Measurements from ENCODE around the gene WDR49.

Gene WDR49

DNA sequence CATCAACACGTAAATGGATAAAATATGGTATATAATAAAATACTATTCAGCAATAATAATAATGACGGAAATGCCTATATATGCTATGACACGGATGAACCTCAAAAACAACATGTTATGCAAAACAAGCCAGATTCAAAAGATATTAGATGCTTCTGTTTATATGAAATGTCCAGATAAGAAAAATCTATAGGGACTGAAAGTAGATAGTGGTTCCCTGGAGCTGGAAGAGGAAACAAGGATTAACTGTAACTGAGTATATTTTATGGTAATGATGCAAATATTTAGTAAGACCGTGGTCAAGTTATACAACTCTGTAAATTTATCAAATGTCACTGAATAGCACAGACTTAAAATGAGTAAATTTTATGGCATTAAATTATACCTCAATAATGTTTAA lies 25.8 kb upstream of the WDR49 start:
- Histone ChIP-seq H3K36me3 (ENCODE audit: low read length) (peaks cover 68% of the 10 kb centered on the region), H3K9me2 (replicated peaks; ENCODE audit: insufficient read depth, low read length) (no peaks in the 10 kb centered on the region), H3F3A (ENCODE audit: insufficient read depth) (no peaks in the 10 kb centered on the region), H3K27me3 (ENCODE audit: low read length) (no peaks in the 10 kb centered on the region), H3K4me3 (ENCODE audit: insufficient read depth, low read length, poor library complexity, severe bottlenecking) (no peak overlapping the region), H3K9ac (ENCODE audit: low read length) (no peak overlapping the region), H3K9me3 (ENCODE audit: insufficient read depth, low read length) (no peaks in the 10 kb centered on the region), H3K79me2 (ENCODE audit: insufficient read depth, low read length) (no peaks in the 10 kb centered on the region), H4K20me1 (ENCODE audit: low read depth, low read length) (no peaks in the 10 kb centered on the region), H3K4me2 (ENCODE audit: low read depth, low read length, poor library complexity, severe bottlenecking) (no peak overlapping the region), H2AFZ (ENCODE audit: low read depth, low read length, severe bottlenecking) (no peak overlapping the region), H3K27ac (ENCODE audit: low read depth, low read length) (no peak overlapping the region)
- TF ChIP-seq, protein P1, sequence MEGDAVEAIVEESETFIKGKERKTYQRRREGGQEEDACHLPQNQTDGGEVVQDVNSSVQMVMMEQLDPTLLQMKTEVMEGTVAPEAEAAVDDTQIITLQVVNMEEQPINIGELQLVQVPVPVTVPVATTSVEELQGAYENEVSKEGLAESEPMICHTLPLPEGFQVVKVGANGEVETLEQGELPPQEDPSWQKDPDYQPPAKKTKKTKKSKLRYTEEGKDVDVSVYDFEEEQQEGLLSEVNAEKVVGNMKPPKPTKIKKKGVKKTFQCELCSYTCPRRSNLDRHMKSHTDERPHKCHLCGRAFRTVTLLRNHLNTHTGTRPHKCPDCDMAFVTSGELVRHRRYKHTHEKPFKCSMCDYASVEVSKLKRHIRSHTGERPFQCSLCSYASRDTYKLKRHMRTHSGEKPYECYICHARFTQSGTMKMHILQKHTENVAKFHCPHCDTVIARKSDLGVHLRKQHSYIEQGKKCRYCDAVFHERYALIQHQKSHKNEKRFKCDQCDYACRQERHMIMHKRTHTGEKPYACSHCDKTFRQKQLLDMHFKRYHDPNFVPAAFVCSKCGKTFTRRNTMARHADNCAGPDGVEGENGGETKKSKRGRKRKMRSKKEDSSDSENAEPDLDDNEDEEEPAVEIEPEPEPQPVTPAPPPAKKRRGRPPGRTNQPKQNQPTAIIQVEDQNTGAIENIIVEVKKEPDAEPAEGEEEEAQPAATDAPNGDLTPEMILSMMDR (IDR thresholded peaks at IDR 0.05; ENCODE audit: insufficient read depth, low read length, poor library complexity, severe bottlenecking) = no peak
- TF ChIP-seq EZH2phosphoT487 (conservative IDR thresholded peaks at IDR 0.05; ENCODE audit: low read length) = no peak

GRCh38 chr3:167675848-167676247 lies 22.1 kb upstream of the WDR49 start:
- H3K27ac ChIP-seq (ENCODE audit: low read depth, low read length) = no peak overlapping the region
- no peak overlapping the region for H3K9ac ChIP-seq (ENCODE audit: low read length)
- no peaks in the 10 kb centered on the region for H3K27me3 ChIP-seq (ENCODE audit: low read length)
- H3K4me3 ChIP-seq (ENCODE audit: insufficient read depth, low read length, poor library complexity, severe bottlenecking) = no peak overlapping the region
- H2AFZ ChIP-seq (ENCODE audit: low read depth, low read length, severe bottlenecking) = no peak overlapping the region
- no peak overlapping the region for H3K4me2 ChIP-seq (ENCODE audit: low read depth, low read length, poor library complexity, severe bottlenecking)
- H3F3A ChIP-seq (ENCODE audit: insufficient read depth) = no peaks in the 10 kb centered on the region
- no peaks in the 10 kb centered on the region for H3K79me2 ChIP-seq (ENCODE audit: insufficient read depth, low read length)
- TF ChIP-seq, protein P1 (IDR thresholded peaks at IDR 0.05; ENCODE audit: insufficient read depth, low read length, poor library complexity, severe bottlenecking) = no peak
- TF ChIP-seq EZH2phosphoT487 (conservative IDR thresholded peaks at IDR 0.05; ENCODE audit: low read length) = no peak
- no peaks in the 10 kb centered on the region for H3K9me3 ChIP-seq (ENCODE audit: insufficient read depth, low read length)
- H4K20me1 ChIP-seq (ENCODE audit: low read depth, low read length) = no peaks in the 10 kb centered on the region
- H3K9me2 ChIP-seq (replicated peaks; ENCODE audit: insufficient read depth, low read length) = no peaks in the 10 kb centered on the region
- H3K36me3 ChIP-seq (ENCODE audit: low read length) = peaks cover 43% of the 10 kb centered on the region

DNA sequence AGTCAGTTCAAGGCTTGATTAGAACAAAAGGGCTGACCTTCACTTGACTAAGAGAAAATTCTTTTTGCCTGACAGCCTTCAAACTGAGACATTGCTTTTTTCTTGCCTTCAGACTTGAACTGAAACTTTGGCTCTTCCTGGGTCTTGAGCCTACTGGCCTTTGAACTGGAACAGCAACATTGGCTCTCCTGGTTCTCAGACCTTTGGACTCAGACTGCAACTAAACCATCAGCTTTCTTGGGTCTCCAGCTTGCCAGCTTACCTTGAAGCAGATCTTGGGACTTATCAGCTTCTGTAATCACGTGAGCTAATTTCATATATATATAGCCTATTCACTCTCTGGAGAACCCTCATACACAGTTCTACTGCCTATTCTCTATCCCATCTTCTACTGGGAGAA lies 19.5 kb upstream of the WDR49 start:
- Histone ChIP-seq H3K9me2 (replicated peaks; ENCODE audit: insufficient read depth, low read length) (no peaks in the 10 kb centered on the region), H3K27me3 (ENCODE audit: low read length) (no peaks in the 10 kb centered on the region), H4K20me1 (ENCODE audit: low read depth, low read length) (no peaks in the 10 kb centered on the region), H3K4me2 (ENCODE audit: low read depth, low read length, poor library complexity, severe bottlenecking) (no peak overlapping the region), H3K9ac (ENCODE audit: low read length) (no peak overlapping the region), H3K4me3 (ENCODE audit: insufficient read depth, low read length, poor library complexity, severe bottlenecking) (no peak overlapping the region), H3K36me3 (ENCODE audit: low read length) (peaks cover 32% of the 10 kb centered on the region), H2AFZ (ENCODE audit: low read depth, low read length, severe bottlenecking) (no peak overlapping the region), H3K27ac (ENCODE audit: low read depth, low read length) (no peak overlapping the region), H3K9me3 (ENCODE audit: insufficient read depth, low read length) (no peaks in the 10 kb centered on the region), H3K79me2 (ENCODE audit: insufficient read depth, low read length) (no peaks in the 10 kb centered on the region), H3F3A (ENCODE audit: insufficient read depth) (no peaks in the 10 kb centered on the region)
- TF ChIP-seq EZH2phosphoT487 (conservative IDR thresholded peaks at IDR 0.05; ENCODE audit: low read length) = no peak
- TF ChIP-seq, protein P1 (IDR thresholded peaks at IDR 0.05; ENCODE audit: insufficient read depth, low read length, poor library complexity, severe bottlenecking) = no peak
